Liver (tissue), 9 donors: ENCODE results near the gene RTN4RL1. TPM values are rescaled to one million over a fixed set of nuclear protein-coding genes. Genes with fewer than 3 reads are reported as not detected.

Experiments used
- DNase-seq: peaks from one replicate; pipeline ENCODE4 v3.0.0-alpha.2; 2017; ENCODE audit warnings: low spot score
- H3K27ac ChIP-seq, 2 donors: one replicate each; pipeline ENCODE4 v1.7.0; 2013; ENCODE audit warnings: inconsistent platforms in 2 of 2, low read length in 2 of 2, control low read depth in 1 of 2, low read depth in 1 of 2, mild to moderate bottlenecking in 1 of 2
- H3K27me3 ChIP-seq, 4 donors: one replicate each; pipeline versions ENCODE4 v1.6.1 to v1.7.0; 2013; ENCODE audit warnings: low read length in 3 of 4, inconsistent platforms in 1 of 4, mild to moderate bottlenecking in 1 of 4, moderate library complexity in 1 of 4; ENCODE audit not compliant: control insufficient read depth in 4 of 4, insufficient read depth in 4 of 4
- H3K36me3 ChIP-seq, 4 donors: one replicate each; pipeline versions ENCODE4 v1.6.1 to v1.7.0; 2013; ENCODE audit warnings: low read length in 3 of 4, mild to moderate bottlenecking in 3 of 4, low read depth in 1 of 4, moderate library complexity in 1 of 4; ENCODE audit not compliant: control insufficient read depth in 4 of 4, insufficient read depth in 3 of 4
- H3K4me1 ChIP-seq, 4 donors: one replicate each; pipeline versions ENCODE4 v1.6.1 to v1.7.0; 2013; ENCODE audit warnings: low read length in 3 of 4, mild to moderate bottlenecking in 3 of 4, moderate library complexity in 1 of 4; ENCODE audit not compliant: control insufficient read depth in 4 of 4, insufficient read depth in 4 of 4
- H3K4me3 ChIP-seq, 3 donors: one replicate each; pipeline versions ENCODE4 v1.6.1 to v1.7.0; 2013; ENCODE audit warnings: low read length in 3 of 3, control low read depth in 1 of 3, low read depth in 1 of 3, mild to moderate bottlenecking in 1 of 3
- H3K9ac ChIP-seq, 2 donors: one replicate each; pipeline ENCODE4 v1.7.0; 2013; ENCODE audit warnings: low read length in 2 of 2, mild to moderate bottlenecking in 2 of 2, moderate library complexity in 2 of 2, control low read depth in 1 of 2, low read depth in 1 of 2
- H3K9me3 ChIP-seq, 4 donors: one replicate each; pipeline versions ENCODE4 v1.6.1 to v1.7.0; 2013; ENCODE audit warnings: low read length in 3 of 4; ENCODE audit not compliant: control insufficient read depth in 4 of 4
- FOXA1 ChIP-seq: IDR thresholded peaks from 2 replicates; pipeline ENCODE4 v1.6.1; 2016; ENCODE audit warnings: antibody characterized with exemption
- FOXA2 ChIP-seq: IDR thresholded peaks from 2 replicates; pipeline ENCODE4 v1.6.1; 2016; ENCODE audit warnings: antibody characterized with exemption
- GABPA ChIP-seq, 2 donors: IDR thresholded peaks in 1 of 2; conservative IDR thresholded peaks in 1 of 2; 2 replicates each; pipeline ENCODE4 v1.6.1; 2016; ENCODE audit warnings: antibody characterized with exemption in 2 of 2, mild to moderate bottlenecking in 1 of 2, moderate library complexity in 1 of 2
- HNF4A ChIP-seq, 2 donors: conservative IDR thresholded peaks; 2 replicates each; pipeline ENCODE4 v1.6.1; 2016; ENCODE audit warnings: antibody characterized with exemption in 2 of 2, mild to moderate bottlenecking in 2 of 2
- NR2F2 ChIP-seq: IDR thresholded peaks from 2 replicates; pipeline ENCODE4 v1.6.1; 2016; ENCODE audit warnings: antibody characterized with exemption
- RAD21 ChIP-seq, 2 donors: IDR thresholded peaks; 2 replicates each; pipeline ENCODE4 v1.6.1; 2016; ENCODE audit warnings: antibody characterized with exemption in 2 of 2, mild to moderate bottlenecking in 2 of 2
- RXRA ChIP-seq, 2 donors: IDR thresholded peaks; 2 replicates each; pipeline ENCODE4 v1.6.1; 2017 to 2018; ENCODE audit warnings: antibody characterized with exemption in 2 of 2, mild to moderate bottlenecking in 1 of 2
- SP1 ChIP-seq: IDR thresholded peaks from 2 replicates; pipeline ENCODE4 v1.6.1; 2018; ENCODE audit warnings: antibody characterized with exemption, mild to moderate bottlenecking
- TAF1 ChIP-seq: conservative IDR thresholded peaks from 2 replicates; pipeline ENCODE4 v1.6.1; 2016; ENCODE audit warnings: antibody characterized with exemption, mild to moderate bottlenecking
- YY1 ChIP-seq: IDR thresholded peaks from 2 replicates; pipeline ENCODE4 v1.6.1; 2016; ENCODE audit warnings: antibody characterized with exemption, mild to moderate bottlenecking
- WGBS: extraction: QIAGEN DNeasy Blood & Tissue Kit; methylation state at CpG from one replicate; pipeline ENCODE4 v1.1.7; 2013; 5-methylcytosine and 5-hydroxymethylcytosine counted together
- polyA plus RNA-seq, 2 donors: library from polyadenylated mRNA; stranded (reverse) in 1 of 2; unstranded in 1 of 2; fragments of 200-250 nt in 1 of 2; fragments of >200 nt in 1 of 2; fragmentation: Nextera tagmentation in 1 of 2; extraction: Ambion mirVana in 1 of 2; gene quantifications; one replicate each; pipeline versions ENCODE4 v1.2.1 to v1.2.3, GENCODE V29; 2013 to 2015
- total RNA-seq, 2 donors: library from RNA; depleted of rRNA; stranded (reverse); fragments of >200 nt; gene quantifications; one replicate each; pipeline ENCODE4 v1.2.3, GENCODE V29; 2014
- TF ChIP-seq, protein P1 (sequence below): IDR thresholded peaks from 2 replicates; pipeline ENCODE4 v1.6.1; 2016; ENCODE audit warnings: antibody characterized with exemption, mild to moderate bottlenecking
- TF ChIP-seq, protein P2 (sequence below): IDR thresholded peaks from 2 replicates; pipeline ENCODE4 v1.6.1; 2016; ENCODE audit warnings: antibody characterized with exemption
- TF ChIP-seq, protein P3 (sequence below): IDR thresholded peaks from 2 replicates; pipeline ENCODE4 v1.6.1; 2016; ENCODE audit warnings: antibody characterized with exemption
- TF ChIP-seq, protein P4 (sequence below): IDR thresholded peaks from 2 replicates; pipeline ENCODE4 v1.6.1; 2016; ENCODE audit warnings: antibody characterized with exemption
- TF ChIP-seq, protein P5 (sequence below): fragments of 150-350 bp; IDR thresholded peaks from 2 replicates; pipeline ENCODE4 v1.5.1; 2017; ENCODE audit warnings: improper control_type of control experiment, low read depth, low read length; ENCODE audit not compliant: missing input control
- donor health status: healthy.
- donor health status: healthy.
- donor health status: healthy.
- donor health status: healthy.
- donor health status: healthy.

RTN4RL1 gene
- total and polyA plus RNA-seq, 4 donors = 0.04 to 5.4 (median 1.2) TPM

DNA sequence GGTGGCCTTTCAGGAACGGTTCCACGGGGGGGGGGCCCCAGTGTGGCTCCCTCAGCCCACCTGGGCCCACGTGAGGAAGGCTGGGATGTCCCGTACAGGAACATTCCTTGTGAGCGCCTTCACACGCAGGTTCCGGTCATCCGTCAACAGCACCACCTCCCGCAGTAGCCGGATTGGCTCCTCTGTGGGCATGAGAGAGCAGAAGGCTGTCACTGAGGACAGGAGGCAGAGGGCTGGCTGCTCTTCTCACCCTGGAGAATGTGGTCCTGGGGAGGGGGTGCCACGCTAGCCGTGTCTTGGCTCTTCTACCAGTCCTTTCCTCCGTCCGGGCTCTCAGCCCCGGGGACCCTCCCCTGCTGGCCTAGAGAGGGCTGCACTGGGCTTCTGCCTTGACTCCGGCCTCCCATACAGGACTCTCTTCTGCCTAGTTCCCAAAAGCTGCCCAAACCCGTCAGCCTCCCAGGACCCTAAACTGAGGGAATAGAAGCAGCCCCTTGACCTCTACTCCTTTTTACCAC, 36.4 kb upstream of the RTN4RL1 start:
- H3K4me1 ChIP-seq = peaks cover 5 to 40% (median 24%) of the 10 kb centered on the region in 4 donors

More for the DNA sequence above, 36.4 kb upstream of the RTN4RL1 start:
- peak overlapping the region in 1 of 2 donors; percentile 31 for H3K27ac ChIP-seq
- 89% methylated on average over 17 of the region's 17 CpGs for WGBS
- no peaks in the 10 kb centered on the region for H3K27me3 ChIP-seq
- no peak for DNase-seq
- no peaks in the 10 kb centered on the region for H3K9me3 ChIP-seq
- H3K9ac ChIP-seq = no peak overlapping the region
- no peak overlapping the region for H3K4me3 ChIP-seq
- TF ChIP-seq RAD21 (IDR thresholded peaks at IDR 0.05) (no peak), YY1 (no peak), TAF1 (no peak), NR2F2 (no peak), RXRA (IDR thresholded peaks at IDR 0.05) (no peak), FOXA1 (no peak), GABPA (IDR thresholded peaks at IDR 0.05 in 1 of 2, conservative IDR thresholded peaks at IDR 0.05 in 1 of 2) (no peak), HNF4A (conservative IDR thresholded peaks at IDR 0.05) (no peak), FOXA2 (no peak), SP1 (no peak)
- TF ChIP-seq, protein P1, sequence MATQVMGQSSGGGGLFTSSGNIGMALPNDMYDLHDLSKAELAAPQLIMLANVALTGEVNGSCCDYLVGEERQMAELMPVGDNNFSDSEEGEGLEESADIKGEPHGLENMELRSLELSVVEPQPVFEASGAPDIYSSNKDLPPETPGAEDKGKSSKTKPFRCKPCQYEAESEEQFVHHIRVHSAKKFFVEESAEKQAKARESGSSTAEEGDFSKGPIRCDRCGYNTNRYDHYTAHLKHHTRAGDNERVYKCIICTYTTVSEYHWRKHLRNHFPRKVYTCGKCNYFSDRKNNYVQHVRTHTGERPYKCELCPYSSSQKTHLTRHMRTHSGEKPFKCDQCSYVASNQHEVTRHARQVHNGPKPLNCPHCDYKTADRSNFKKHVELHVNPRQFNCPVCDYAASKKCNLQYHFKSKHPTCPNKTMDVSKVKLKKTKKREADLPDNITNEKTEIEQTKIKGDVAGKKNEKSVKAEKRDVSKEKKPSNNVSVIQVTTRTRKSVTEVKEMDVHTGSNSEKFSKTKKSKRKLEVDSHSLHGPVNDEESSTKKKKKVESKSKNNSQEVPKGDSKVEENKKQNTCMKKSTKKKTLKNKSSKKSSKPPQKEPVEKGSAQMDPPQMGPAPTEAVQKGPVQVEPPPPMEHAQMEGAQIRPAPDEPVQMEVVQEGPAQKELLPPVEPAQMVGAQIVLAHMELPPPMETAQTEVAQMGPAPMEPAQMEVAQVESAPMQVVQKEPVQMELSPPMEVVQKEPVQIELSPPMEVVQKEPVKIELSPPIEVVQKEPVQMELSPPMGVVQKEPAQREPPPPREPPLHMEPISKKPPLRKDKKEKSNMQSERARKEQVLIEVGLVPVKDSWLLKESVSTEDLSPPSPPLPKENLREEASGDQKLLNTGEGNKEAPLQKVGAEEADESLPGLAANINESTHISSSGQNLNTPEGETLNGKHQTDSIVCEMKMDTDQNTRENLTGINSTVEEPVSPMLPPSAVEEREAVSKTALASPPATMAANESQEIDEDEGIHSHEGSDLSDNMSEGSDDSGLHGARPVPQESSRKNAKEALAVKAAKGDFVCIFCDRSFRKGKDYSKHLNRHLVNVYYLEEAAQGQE = no peak
- TF ChIP-seq, protein P2, sequence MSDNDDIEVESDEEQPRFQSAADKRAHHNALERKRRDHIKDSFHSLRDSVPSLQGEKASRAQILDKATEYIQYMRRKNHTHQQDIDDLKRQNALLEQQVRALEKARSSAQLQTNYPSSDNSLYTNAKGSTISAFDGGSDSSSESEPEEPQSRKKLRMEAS = no peak
- TF ChIP-seq, protein P3, sequence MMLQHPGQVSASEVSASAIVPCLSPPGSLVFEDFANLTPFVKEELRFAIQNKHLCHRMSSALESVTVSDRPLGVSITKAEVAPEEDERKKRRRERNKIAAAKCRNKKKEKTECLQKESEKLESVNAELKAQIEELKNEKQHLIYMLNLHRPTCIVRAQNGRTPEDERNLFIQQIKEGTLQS = no peak
- TF ChIP-seq, protein P4, sequence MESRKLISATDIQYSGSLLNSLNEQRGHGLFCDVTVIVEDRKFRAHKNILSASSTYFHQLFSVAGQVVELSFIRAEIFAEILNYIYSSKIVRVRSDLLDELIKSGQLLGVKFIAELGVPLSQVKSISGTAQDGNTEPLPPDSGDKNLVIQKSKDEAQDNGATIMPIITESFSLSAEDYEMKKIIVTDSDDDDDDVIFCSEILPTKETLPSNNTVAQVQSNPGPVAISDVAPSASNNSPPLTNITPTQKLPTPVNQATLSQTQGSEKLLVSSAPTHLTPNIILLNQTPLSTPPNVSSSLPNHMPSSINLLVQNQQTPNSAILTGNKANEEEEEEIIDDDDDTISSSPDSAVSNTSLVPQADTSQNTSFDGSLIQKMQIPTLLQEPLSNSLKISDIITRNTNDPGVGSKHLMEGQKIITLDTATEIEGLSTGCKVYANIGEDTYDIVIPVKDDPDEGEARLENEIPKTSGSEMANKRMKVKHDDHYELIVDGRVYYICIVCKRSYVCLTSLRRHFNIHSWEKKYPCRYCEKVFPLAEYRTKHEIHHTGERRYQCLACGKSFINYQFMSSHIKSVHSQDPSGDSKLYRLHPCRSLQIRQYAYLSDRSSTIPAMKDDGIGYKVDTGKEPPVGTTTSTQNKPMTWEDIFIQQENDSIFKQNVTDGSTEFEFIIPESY = no peak
- TF ChIP-seq, protein P5, sequence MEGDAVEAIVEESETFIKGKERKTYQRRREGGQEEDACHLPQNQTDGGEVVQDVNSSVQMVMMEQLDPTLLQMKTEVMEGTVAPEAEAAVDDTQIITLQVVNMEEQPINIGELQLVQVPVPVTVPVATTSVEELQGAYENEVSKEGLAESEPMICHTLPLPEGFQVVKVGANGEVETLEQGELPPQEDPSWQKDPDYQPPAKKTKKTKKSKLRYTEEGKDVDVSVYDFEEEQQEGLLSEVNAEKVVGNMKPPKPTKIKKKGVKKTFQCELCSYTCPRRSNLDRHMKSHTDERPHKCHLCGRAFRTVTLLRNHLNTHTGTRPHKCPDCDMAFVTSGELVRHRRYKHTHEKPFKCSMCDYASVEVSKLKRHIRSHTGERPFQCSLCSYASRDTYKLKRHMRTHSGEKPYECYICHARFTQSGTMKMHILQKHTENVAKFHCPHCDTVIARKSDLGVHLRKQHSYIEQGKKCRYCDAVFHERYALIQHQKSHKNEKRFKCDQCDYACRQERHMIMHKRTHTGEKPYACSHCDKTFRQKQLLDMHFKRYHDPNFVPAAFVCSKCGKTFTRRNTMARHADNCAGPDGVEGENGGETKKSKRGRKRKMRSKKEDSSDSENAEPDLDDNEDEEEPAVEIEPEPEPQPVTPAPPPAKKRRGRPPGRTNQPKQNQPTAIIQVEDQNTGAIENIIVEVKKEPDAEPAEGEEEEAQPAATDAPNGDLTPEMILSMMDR = no peak
- H3K36me3 ChIP-seq = peaks cover 0 to 9% (median 3%) of the 10 kb centered on the region in 4 donors
